HG03066 (cell line): ENCODE measurements around the gene RASA2.
A peak's percentile ranks its signal among the peaks of the same experiment; 100 is the strongest.
"Not testable (repeated sequence)": the region's sequence is repeated elsewhere in the genome, so short reads cannot be mapped to it uniquely, and the experiment has no call there.

Source experiments
- ATAC-seq: cut with Tn5 transposase; IDR thresholded peaks from one replicate; pipeline ENCODE4 v1.9.1; 2021; ENCODE audit warnings: low read depth; ENCODE audit not compliant: unreplicated experiment

The RASA2 gene

GRCh38 chr3:141455603-141456300, 31.1 kb upstream of the RASA2 start:
- ATAC-seq: no peak

- no peak for ATAC-seq
Measured at GRCh38 chr3:141456301-141456625, 30.6 kb upstream of the RASA2 start.

GRCh38 chr3:141457624-141458236, 29.1 kb upstream of the RASA2 start:
- ATAC-seq: no peak

- ATAC-seq: no peak
Measured at GRCh38 chr3:141459008-141459407, 27.8 kb upstream of the RASA2 start.

GRCh38 chr3:141460097-141460704, 26.6 kb upstream of the RASA2 start:
- ATAC-seq: peak; percentile 98

- no peak for ATAC-seq
Measured at GRCh38 chr3:141462176-141462859, 24.5 kb upstream of the RASA2 start.

- ATAC-seq: no peak
Measured at GRCh38 chr3:141465221-141465620, 21.6 kb upstream of the RASA2 start.

- ATAC-seq: no peak
Measured at GRCh38 chr3:141466633-141467169, 20.1 kb upstream of the RASA2 start.

GRCh38 chr3:141469720-141470119, 17.1 kb upstream of the RASA2 start:
- ATAC-seq: no peak

- ATAC-seq: no peak
Measured at GRCh38 chr3:141471160-141471559, 15.7 kb upstream of the RASA2 start.

- ATAC-seq: no peak
Measured at GRCh38 chr3:141476033-141476432, 10.8 kb upstream of the RASA2 start.

GRCh38 chr3:141477224-141477623, 9.6 kb upstream of the RASA2 start:
- no peak for ATAC-seq

GRCh38 chr3:141478139-141478538, 8.7 kb upstream of the RASA2 start:
- no peak for ATAC-seq

- ATAC-seq: not testable (repeated sequence)
Measured at GRCh38 chr3:141478840-141479239, 8.0 kb upstream of the RASA2 start.

- no peak for ATAC-seq
Measured at GRCh38 chr3:141482245-141482922, 4.4 kb upstream of the RASA2 start.

- no peak for ATAC-seq
Measured at GRCh38 chr3:141484701-141485287, 2.0 kb upstream of the RASA2 start.

- no peak for ATAC-seq
Measured at GRCh38 chr3:141485641-141486495, 959 bp upstream of the RASA2 start.

GRCh38 chr3:141486496-141486745, 406 bp upstream of the RASA2 start:
- ATAC-seq: no peak

- peak; percentile 71 for ATAC-seq
Measured at GRCh38 chr3:141487521-141488252, 860 bp downstream of the RASA2 start.
